Endothelial cell of umbilical vein (primary cell): Measurements from ENCODE around the gene CLNS1A. TPM values are rescaled to one million over a fixed set of nuclear protein-coding genes. Genes with fewer than 3 reads are reported as not detected.

Experiments used
- Bru-seq: library from RNA; stranded (reverse); fragments of 400-500 nt; gene quantifications from one replicate; lab custom pipeline; 2021; lab: Mats Ljungman, UMichigan
- BruChase-seq, 2 experiments: library from RNA; stranded (reverse); fragments of 400-500 nt; gene quantifications; one replicate each; lab custom pipeline; 2021; lab: Mats Ljungman, UMichigan
- BruUV-seq: library from RNA; stranded (reverse); fragments of 400-500 nt; replicated peaks from 2 replicates; lab custom pipeline; 2021; lab: Mats Ljungman, UMichigan
- CTCF ChIA-PET: fragments of 300-600, 350-600 bp; sonication (Branson Sonifier 250); formaldehyde crosslinking; loops from one replicate; lab custom pipeline; 2021; ENCODE audit warnings: antibody characterized with exemption, inconsistent platforms; lab: Charles Lee
- POLR2A ChIA-PET: fragments of 300-600, 350-600 bp; sonication (Branson Sonifier 250); formaldehyde crosslinking; loops from one replicate; lab custom pipeline; 2021; ENCODE audit warnings: antibody characterized with exemption, inconsistent platforms; lab: Charles Lee
- DNase-seq: peaks from one replicate; pipeline ENCODE4 v3.0.0-alpha.2; 2011; ENCODE audit warnings: low read depth, low spot score
- FAIRE-seq: peaks from 2 replicates; lab custom pipeline; 2011; peaks lifted over from hg19 to GRCh38; lab: Jason Lieb, UNC
- H2AFZ ChIP-seq: 2 replicates; pipeline ENCODE4 v1.6.0; 2012; ENCODE audit warnings: low read depth, low read length, control low read depth, inconsistent platforms
- H3K27ac ChIP-seq: 2 replicates; pipeline ENCODE4 v1.5.1; 2011; ENCODE audit warnings: low read depth, mild to moderate bottlenecking, control low read depth, low read length, moderate library complexity; ENCODE audit not compliant: insufficient read depth
- H3K27me3 ChIP-seq, 2 experiments: 2 replicates each; pipeline versions ENCODE4 v1.6.0 to v1.6.1; 2011; ENCODE audit warnings: low read length in 2 of 2, mixed read lengths in 1 of 2; ENCODE audit not compliant: control insufficient read depth in 2 of 2, insufficient read depth in 2 of 2
- H3K36me3 ChIP-seq, 2 experiments: 2 replicates in 1 of 2; 3 replicates in 1 of 2; pipeline ENCODE4 v1.5.1; 2011; ENCODE audit warnings: low read length in 2 of 2, mild to moderate bottlenecking in 1 of 2, moderate library complexity in 1 of 2; ENCODE audit not compliant: control insufficient read depth in 2 of 2, insufficient read depth in 2 of 2; ENCODE audit errors: extremely low read depth in 1 of 2
- H3K4me1 ChIP-seq: 3 replicates; pipeline ENCODE4 v1.5.1; 2011; ENCODE audit warnings: mild to moderate bottlenecking, low read length; ENCODE audit not compliant: control insufficient read depth, insufficient read depth; ENCODE audit errors: extremely low read depth
- H3K4me2 ChIP-seq: 2 replicates; pipeline ENCODE4 v1.6.1; 2011; ENCODE audit warnings: low read length, control low read depth, mixed read lengths; ENCODE audit not compliant: insufficient read depth
- H3K4me3 ChIP-seq, 3 experiments: fragments of 200-600 bp in 1 of 3; sonication (generic), shearing (Covaris generic) in 1 of 3; replicated peaks in 1 of 3; 2 replicates each; pipeline ENCODE4 v1.5.1; 2011 to 2016; ENCODE audit warnings: control low read depth in 3 of 3, low read length in 3 of 3, mild to moderate bottlenecking in 2 of 3, inconsistent platforms in 1 of 3, low read depth in 1 of 3, moderate library complexity in 1 of 3; ENCODE audit not compliant: insufficient read depth in 1 of 3
- H3K79me2 ChIP-seq: 2 replicates; pipeline ENCODE4 v1.6.0; 2012; ENCODE audit warnings: low read length, inconsistent platforms; ENCODE audit not compliant: control insufficient read depth, insufficient read depth
- H3K9ac ChIP-seq: replicated peaks from 2 replicates; pipeline ENCODE3; 2011; ENCODE audit warnings: low read length, control low read depth; ENCODE audit not compliant: insufficient read depth; ENCODE audit errors: extremely low read depth
- H3K9me1 ChIP-seq: replicated peaks from 3 replicates; pipeline ENCODE4 v1.6.0; 2011; ENCODE audit warnings: mild to moderate bottlenecking, low read length; ENCODE audit not compliant: control insufficient read depth, insufficient read depth; ENCODE audit errors: extremely low read depth
- H3K9me3 ChIP-seq: replicated peaks from 2 replicates; pipeline ENCODE4 v1.5.1; 2012; ENCODE audit warnings: low read length, inconsistent platforms; ENCODE audit not compliant: control insufficient read depth, insufficient read depth
- H4K20me1 ChIP-seq: replicated peaks from 2 replicates; pipeline ENCODE3; 2011; ENCODE audit warnings: mild to moderate bottlenecking, low read length; ENCODE audit not compliant: control insufficient read depth, insufficient read depth; ENCODE audit errors: extremely low read depth
- CTCF ChIP-seq, 2 donors: IDR thresholded peaks; 1 replicate in 1 of 2; 2 replicates in 1 of 2; pipeline ENCODE4 v1.5.1; 2011; ENCODE audit warnings: low read length in 2 of 2, mild to moderate bottlenecking in 2 of 2, moderate library complexity in 2 of 2, control low read depth in 1 of 2, inconsistent platforms in 1 of 2, low read depth in 1 of 2; ENCODE audit not compliant: insufficient read depth in 1 of 2; ENCODE audit errors: extremely low read depth in 1 of 2
- EZH2 ChIP-seq: IDR thresholded peaks from 2 replicates; pipeline ENCODE4 v1.6.1; 2012; ENCODE audit warnings: borderline replicate concordance, low read depth, mild to moderate bottlenecking, moderate library complexity, low read length, inconsistent platforms; ENCODE audit not compliant: severe bottlenecking
- FOS ChIP-seq: IDR thresholded peaks from 2 replicates; pipeline ENCODE4 v1.6.1; 2011; ENCODE audit warnings: mild to moderate bottlenecking, low read length, moderate library complexity, borderline replicate concordance; ENCODE audit not compliant: insufficient read depth
- GATA2 ChIP-seq: IDR thresholded peaks from 2 replicates; pipeline ENCODE4 v1.7.0; 2011; ENCODE audit warnings: low read depth, mild to moderate bottlenecking, moderate library complexity, mixed read lengths, low read length; ENCODE audit not compliant: insufficient read length, insufficient read depth
- JUN ChIP-seq: IDR thresholded peaks from 2 replicates; pipeline ENCODE4 v1.6.1; 2011; ENCODE audit warnings: borderline replicate concordance, low read depth; ENCODE audit not compliant: insufficient read length, insufficient read depth
- MAX ChIP-seq: IDR thresholded peaks from 2 replicates; pipeline ENCODE4 v1.6.1; 2011; ENCODE audit not compliant: insufficient read depth, insufficient read length
- MYC ChIP-seq: IDR thresholded peaks from one replicate; pipeline ENCODE4 v1.6.1; 2011; ENCODE audit warnings: mild to moderate bottlenecking, low read depth, low read length
- POLR2A ChIP-seq: IDR thresholded peaks from 2 replicates; pipeline ENCODE4 v1.6.1; 2012; ENCODE audit warnings: low read depth, mild to moderate bottlenecking, control low read depth, low read length
- POLR2AphosphoS5 ChIP-seq: IDR thresholded peaks from 2 replicates; pipeline ENCODE4 v1.6.1; 2012; ENCODE audit warnings: low read depth, mild to moderate bottlenecking, control low read depth, low read length, moderate library complexity; ENCODE audit not compliant: insufficient read depth
- dilution Hi-C: fragments of 300-500 bp; cut with MboI; formaldehyde crosslinking; loops from one replicate; pipeline ENCODE4 v1.15.0; 2019; ENCODE audit warnings: low sequenced_read_pairs; ENCODE audit not compliant: extremely low pct_ligation_motif_present
- intact Hi-C: fragments of 100-400 bp; cut with micrococcal nuclease; formaldehyde crosslinking; loops from one replicate; pipeline ENCODE4 v1.10.0; 2022
- long read RNA-seq: library from polyadenylated mRNA; stranded (forward); transcript quantifications from one replicate; pipeline ENCODE4 v2.0.0, GENCODE V29; 2021
- polyA minus RNA-seq, 3 experiments: library from RNA; depleted of rRNA, polyadenylated mRNA; stranded (reverse); fragments of >200 nt; gene quantifications; 1 replicate in 1 of 3; 2 replicates in 2 of 3; pipeline ENCODE4 v1.2.3, GENCODE V29; 2011
- polyA plus RNA-seq, 4 experiments: library from polyadenylated mRNA; depleted of rRNA in 3 of 4; stranded (reverse) in 3 of 4; unstranded in 1 of 4; fragments of >200 nt; gene quantifications; 2 replicates each; pipeline versions ENCODE4 v1.2.1 to v1.2.3, GENCODE V29; 2011 to 2012; ENCODE audit warnings: missing spikeins in 1 of 4
- total RNA-seq: library from RNA; stranded (reverse); gene quantifications from 2 replicates; pipeline ENCODE4 v1.2.3, GENCODE V29; 2021

CLNS1A gene
- total RNA-seq (89.9 and 99.7 TPM in 2 replicates), polyA plus RNA-seq (59.0 and 84.5 TPM in 2 replicates), polyA minus RNA-seq (69.2 and 94.1 TPM in 2 replicates), Bru-seq, nascent RNA (percentile 83 among the genes with signal in this experiment), BruChase-seq, experiment 1, labeled RNA remaining after a 6-hour chase (percentile 83 among the genes with signal in this experiment), BruChase-seq, experiment 2, labeled RNA remaining after a 2-hour chase (percentile 82 among the genes with signal in this experiment)
- polyA plus RNA-seq (2011; cell fraction: cytosol; rRNA removed): 96.1 and 97.7 TPM in 2 replicates
- polyA plus RNA-seq (2011; cell fraction: nucleus; rRNA removed): 53.7 and 64.5 TPM in 2 replicates
- 144 and 164 TPM in 2 replicates for polyA plus RNA-seq (2012)
- polyA minus RNA-seq (2011; cell fraction: cytosol; rRNA and poly(A)+ RNA removed): 132 TPM
- polyA minus RNA-seq (2011; cell fraction: nucleus; rRNA and poly(A)+ RNA removed): 38.8 and 46.4 TPM in 2 replicates
- long read RNA-seq, transcript CLNS1A-204 (7 exons, 2,993 nt): major isoform, 173 of 191 reads
- long read RNA-seq, partial matches to known transcripts: 3 of 191 reads
- long read RNA-seq, other reads (novel, unspliced or antisense): 10 of 191 reads

- CTCF ChIA-PET: no interaction called here
- FAIRE-seq: peak; percentile 74
- intact Hi-C loops: loop anchor here (1.0 to 2.0 kb wide), 2 partner anchors 183 to 409 kb away; partner anchors contain the start of gene RSF1
Observed at GRCh38 chr11:77637345-77638165, at the start of gene CLNS1A. TSS of gene CLNS1A (minus strand) at chr11:77637794. CDS start at chr11:77637714, 80 bp downstream.

More at GRCh38 chr11:77637345-77638165, at the start of gene CLNS1A:
- H2AFZ ChIP-seq: peak within 1 kb of the TSS; percentile 88
- peak within 1 kb of the TSS; percentile 98 for H3K4me2 ChIP-seq
- peak within 1 kb of the TSS; percentile 83 for H3K9ac ChIP-seq
- H3K9me1 ChIP-seq: no peaks in the 10 kb centered on the region
- no peaks in the 10 kb centered on the region for H3K9me3 ChIP-seq
- no peaks in the 10 kb centered on the region for H4K20me1 ChIP-seq
- no peaks in the 10 kb centered on the region for H3K36me3 ChIP-seq
- POLR2A ChIA-PET: no interaction called here
- peaks cover 40% of the 10 kb centered on the region for H3K79me2 ChIP-seq
- H3K4me1 ChIP-seq: peaks cover 7% of the 10 kb centered on the region
- peak; percentile 90 for DNase-seq
- dilution Hi-C loops: no loop called here
- H3K27me3 ChIP-seq: no peaks in the 10 kb centered on the region
- H3K27ac ChIP-seq: peak within 1 kb of the TSS; percentile 49
- TF ChIP-seq CTCF (IDR thresholded peaks at IDR 0.05; ENCODE audit: extremely low read depth in 1 of 2, insufficient read depth in 1 of 2, low read depth in 1 of 2, low read length in 2 of 2): no peak
- peak; percentile 5 for TF ChIP-seq FOS
- TF ChIP-seq MYC: peak; percentile 77
- no peak for TF ChIP-seq GATA2
- peak; percentile 90 for TF ChIP-seq POLR2A
- TF ChIP-seq MAX: peak; percentile 20
- peak; percentile 86 for TF ChIP-seq POLR2AphosphoS5
- TF ChIP-seq EZH2: no peak
- TF ChIP-seq JUN: no peak
- peak within 1 kb of the TSS; percentile 61 to 88 (median 86) for H3K4me3 ChIP-seq
- BruUV-seq: no TSS peak
